ENCODE measurements around the gene SPRY2.

Gene SPRY2

DNA sequence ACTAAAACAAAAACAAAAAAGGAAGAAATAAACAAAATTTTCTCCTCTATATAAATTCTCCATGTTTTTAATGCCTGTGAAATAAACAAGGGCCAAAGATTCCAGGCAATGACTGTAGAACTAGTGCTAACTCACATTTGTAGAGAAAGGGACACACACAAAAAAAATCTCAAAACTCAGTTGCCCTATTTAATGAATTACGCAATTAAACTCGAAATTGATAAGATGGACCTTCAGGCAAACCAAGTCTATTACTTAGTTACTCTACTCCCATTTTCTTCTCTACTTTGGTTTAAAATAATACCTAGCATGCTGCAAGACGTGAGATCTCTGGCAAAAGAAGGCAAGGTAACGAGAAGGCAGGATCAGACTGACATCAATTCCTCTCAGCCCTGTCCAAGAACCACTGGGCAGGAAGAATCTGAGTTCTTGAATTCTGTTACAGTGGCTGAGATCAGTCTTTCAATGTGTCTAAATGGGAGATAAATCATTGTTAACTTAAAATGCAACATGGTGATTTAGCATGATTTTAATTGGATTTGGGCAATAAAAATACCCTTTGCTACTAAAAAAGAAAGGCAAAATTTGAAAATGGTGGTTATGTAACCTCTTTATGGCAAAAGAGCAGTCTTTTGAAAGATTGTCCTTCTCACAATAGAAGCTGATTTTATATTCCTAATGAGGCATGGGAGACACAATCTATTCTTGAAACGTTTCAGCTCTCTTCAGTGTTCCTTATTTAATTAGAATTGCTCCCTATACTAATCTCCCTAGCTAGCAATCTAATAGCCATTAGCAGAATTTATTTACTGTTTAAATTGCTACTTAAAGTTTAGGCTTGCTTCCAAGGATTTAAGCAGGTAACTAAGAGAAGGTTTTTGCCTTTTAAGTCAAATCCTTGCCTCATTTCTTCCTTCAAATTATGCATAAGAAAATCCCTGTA lies 25.9 kb downstream of the SPRY2 start:
- no peaks in the 10 kb centered on the region for H3K9me3 ChIP-seq
- H3K4me1 ChIP-seq: no peaks in the 10 kb centered on the region
- DNase-seq (ENCODE audit: low spot score in 2 of 2): peak in 1 of 2 experiments; percentile 34
- no peaks in the 10 kb centered on the region for H3K36me3 ChIP-seq (replicated peaks)
- no peak overlapping the region for H3K4me3 ChIP-seq
- H3K27me3 ChIP-seq (ENCODE audit: low read depth): peaks cover 4% of the 10 kb centered on the region; the same call in 1 of the 2 replicates
- in situ Hi-C loops (cut with MboI; ENCODE audit: low sequenced_read_pairs): no loop called here

GRCh38 chr13:80313668-80314256 lies 27.2 kb downstream of the SPRY2 start:
- H3K36me3 ChIP-seq (replicated peaks): no peaks in the 10 kb centered on the region
- H3K4me3 ChIP-seq: no peak overlapping the region
- DNase-seq (ENCODE audit: low spot score in 2 of 2): no peak
- H3K27me3 ChIP-seq (ENCODE audit: low read depth): peaks cover 4% of the 10 kb centered on the region; the same call in 1 of the 2 replicates
- in situ Hi-C loops (cut with MboI; ENCODE audit: low sequenced_read_pairs): no loop called here
- no peaks in the 10 kb centered on the region for H3K4me1 ChIP-seq
- H3K9me3 ChIP-seq: no peaks in the 10 kb centered on the region

DNA sequence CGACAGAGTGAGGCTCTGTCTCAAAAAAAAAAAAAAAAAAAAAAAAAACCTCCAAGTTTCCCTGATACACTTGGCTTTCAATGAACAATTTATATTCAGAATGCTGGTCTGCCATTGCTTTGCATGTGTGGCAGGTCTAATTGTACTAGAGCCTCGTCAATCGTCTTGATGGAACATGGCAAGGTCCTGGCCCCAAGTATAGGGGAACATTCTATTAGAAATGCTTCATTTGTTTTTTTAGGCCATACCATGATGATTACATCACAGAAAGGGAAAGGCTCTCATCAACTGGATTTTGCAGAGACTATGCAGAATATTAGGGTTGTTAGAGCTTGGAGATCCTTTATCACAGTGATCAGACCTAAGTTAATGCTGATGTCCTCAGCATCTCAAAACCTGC lies 28.0 kb downstream of the SPRY2 start:
- Histone ChIP-seq H3K4me3 (no peak overlapping the region), H3K4me1 (no peaks in the 10 kb centered on the region), H3K27me3 (ENCODE audit: low read depth) (peaks cover 4% of the 10 kb centered on the region; the same call in 1 of the 2 replicates), H3K9me3 (no peaks in the 10 kb centered on the region), H3K36me3 (replicated peaks) (no peaks in the 10 kb centered on the region)
- DNase-seq (ENCODE audit: low spot score in 2 of 2): no peak
- in situ Hi-C loops (cut with MboI; ENCODE audit: low sequenced_read_pairs): no loop called here

DNA sequence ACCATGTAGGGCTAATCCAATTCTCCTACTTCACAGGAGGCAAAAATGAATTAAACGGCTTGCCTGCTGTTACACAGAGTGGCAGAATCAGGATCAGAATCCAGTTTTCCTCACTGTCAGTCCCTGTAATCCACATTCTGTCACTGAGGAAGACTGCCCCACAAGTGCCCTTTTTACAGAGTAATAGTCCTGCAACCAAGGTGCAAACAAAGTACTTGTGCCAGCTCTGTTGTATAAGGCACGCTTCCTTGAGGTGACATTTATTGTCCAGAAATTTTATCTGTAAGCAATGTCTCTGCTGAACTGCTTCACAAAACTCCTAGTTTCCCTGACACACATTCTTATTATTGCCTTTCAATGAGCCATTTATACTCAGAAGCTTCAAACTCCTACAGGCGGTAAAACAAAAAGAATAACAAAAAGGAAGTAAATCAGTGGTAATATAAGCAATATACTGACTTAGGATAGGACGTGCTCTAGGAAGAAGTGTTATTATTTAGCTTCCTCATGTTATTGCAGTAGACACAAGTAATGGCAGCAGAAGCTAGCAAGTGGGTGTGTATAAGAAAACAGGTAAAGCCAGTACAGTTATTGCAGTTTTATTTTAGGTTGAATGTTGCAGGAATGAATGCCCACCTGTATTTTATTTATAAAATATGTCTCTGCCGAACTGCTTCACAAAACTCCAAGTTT lies 28.8 kb downstream of the SPRY2 start:
- Histone ChIP-seq H3K4me1 (no peaks in the 10 kb centered on the region), H3K36me3 (replicated peaks) (no peaks in the 10 kb centered on the region), H3K4me3 (no peak overlapping the region), H3K9me3 (no peaks in the 10 kb centered on the region), H3K27me3 (ENCODE audit: low read depth) (peaks cover 4% of the 10 kb centered on the region)
- in situ Hi-C loops (cut with MboI; ENCODE audit: low sequenced_read_pairs): no loop called here
- DNase-seq (ENCODE audit: low spot score in 2 of 2): no peak

GRCh38 chr13:80309926-80310325 lies 31.0 kb downstream of the SPRY2 start:
- in situ Hi-C loops (cut with MboI; ENCODE audit: low sequenced_read_pairs): no loop called here
- H3K9me3 ChIP-seq: no peaks in the 10 kb centered on the region
- no peaks in the 10 kb centered on the region for H3K4me1 ChIP-seq
- H3K36me3 ChIP-seq (replicated peaks): no peaks in the 10 kb centered on the region
- DNase-seq (ENCODE audit: low spot score in 2 of 2): no peak
- H3K4me3 ChIP-seq: no peak overlapping the region
- peaks cover 4% of the 10 kb centered on the region for H3K27me3 ChIP-seq (ENCODE audit: low read depth)

GRCh38 chr13:80307401-80307987 lies 33.4 kb downstream of the SPRY2 start:
- no peak for DNase-seq (ENCODE audit: low spot score in 2 of 2)
- in situ Hi-C loops (cut with MboI; ENCODE audit: low sequenced_read_pairs): no loop called here
- no peak overlapping the region for H3K4me3 ChIP-seq
- no peaks in the 10 kb centered on the region for H3K36me3 ChIP-seq (replicated peaks)
- no peaks in the 10 kb centered on the region for H3K9me3 ChIP-seq
- H3K4me1 ChIP-seq: no peaks in the 10 kb centered on the region
- peaks cover 3% of the 10 kb centered on the region for H3K27me3 ChIP-seq (ENCODE audit: low read depth)

- DNase-seq (ENCODE audit: low spot score in 2 of 2): no peak
- Histone ChIP-seq H3K36me3 (replicated peaks) (no peaks in the 10 kb centered on the region), H3K27me3 (ENCODE audit: low read depth) (no peaks in the 10 kb centered on the region; the same call in 1 of the 2 replicates), H3K9me3 (no peaks in the 10 kb centered on the region), H3K4me1 (no peaks in the 10 kb centered on the region), H3K4me3 (no peak overlapping the region)
- in situ Hi-C loops (cut with MboI; ENCODE audit: low sequenced_read_pairs): no loop called here
Measured at GRCh38 chr13:80306337-80306972, 34.5 kb downstream of the SPRY2 start.

DNA sequence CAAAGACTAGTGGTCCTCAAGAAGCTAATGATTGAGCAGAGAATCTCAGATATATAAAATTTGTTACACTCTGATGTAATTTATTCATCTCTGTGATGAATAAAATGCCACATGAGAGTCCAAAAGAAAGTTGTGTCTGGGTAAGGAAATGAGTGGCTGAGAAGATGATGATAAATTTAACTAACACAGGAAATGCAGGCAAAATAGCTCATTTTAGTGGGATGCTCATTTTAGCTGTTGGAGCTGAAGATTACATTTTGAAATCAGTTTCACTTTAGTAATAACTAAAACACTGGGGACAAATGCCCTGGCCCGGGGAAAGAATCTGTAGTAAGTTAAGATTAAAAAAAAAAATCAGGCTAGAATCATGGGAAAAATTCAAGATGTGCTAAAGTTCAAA lies 35.2 kb downstream of the SPRY2 start:
- H3K4me3 ChIP-seq: no peak overlapping the region
- H3K27me3 ChIP-seq (ENCODE audit: low read depth): no peaks in the 10 kb centered on the region; the same call in 1 of the 2 replicates
- in situ Hi-C loops (cut with MboI; ENCODE audit: low sequenced_read_pairs): no loop called here

GRCh38 chr13:80303225-80303811 lies 37.6 kb downstream of the SPRY2 start:
- no peak overlapping the region for H3K4me3 ChIP-seq
- H3K36me3 ChIP-seq (replicated peaks): no peaks in the 10 kb centered on the region
- no peak for DNase-seq (ENCODE audit: low spot score in 2 of 2)
- H3K4me1 ChIP-seq: no peaks in the 10 kb centered on the region
- H3K27me3 ChIP-seq (ENCODE audit: low read depth): no peaks in the 10 kb centered on the region; the same call in 1 of the 2 replicates
- H3K9me3 ChIP-seq: no peaks in the 10 kb centered on the region
- in situ Hi-C loops (cut with MboI; ENCODE audit: low sequenced_read_pairs): no loop called here

More for the DNA sequence above, 35.2 kb downstream of the SPRY2 start:
- Histone ChIP-seq H3K9me3 (no peaks in the 10 kb centered on the region), H3K4me1 (no peaks in the 10 kb centered on the region), H3K36me3 (replicated peaks) (no peaks in the 10 kb centered on the region)
- no peak for DNase-seq (ENCODE audit: low spot score in 2 of 2)

DNA sequence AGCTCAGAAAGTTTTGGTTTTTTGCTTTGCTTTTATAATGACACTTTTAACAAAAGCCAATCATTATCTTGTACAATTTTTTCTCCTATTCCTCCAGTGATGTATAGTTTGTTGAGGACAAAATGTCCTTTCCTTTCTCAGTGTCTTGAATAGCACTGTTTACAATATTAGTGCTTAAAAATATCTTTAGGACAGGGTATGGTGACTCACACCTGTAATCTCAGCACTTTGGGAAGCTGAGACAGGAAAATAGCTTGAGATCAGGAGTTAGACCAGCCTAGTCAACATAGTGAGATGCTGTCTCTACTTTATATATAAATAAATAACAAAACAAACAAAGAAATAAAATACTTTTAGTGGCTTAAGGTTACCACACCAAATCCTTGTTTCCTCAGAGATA lies 41.9 kb downstream of the SPRY2 start:
- Histone ChIP-seq H3K4me3 (no peak overlapping the region), H3K9me3 (no peaks in the 10 kb centered on the region), H3K4me1 (peaks cover 13% of the 10 kb centered on the region), H3K27me3 (ENCODE audit: low read depth) (no peaks in the 10 kb centered on the region), H3K36me3 (replicated peaks) (no peaks in the 10 kb centered on the region)
- DNase-seq (ENCODE audit: low spot score in 2 of 2): no peak
- in situ Hi-C loops (cut with MboI; ENCODE audit: low sequenced_read_pairs): no loop called here

GRCh38 chr13:80297503-80297902 lies 43.4 kb downstream of the SPRY2 start:
- in situ Hi-C loops (cut with MboI; ENCODE audit: low sequenced_read_pairs): no loop called here
- Histone ChIP-seq H3K36me3 (replicated peaks) (no peaks in the 10 kb centered on the region), H3K9me3 (no peaks in the 10 kb centered on the region), H3K4me1 (peaks cover 13% of the 10 kb centered on the region), H3K4me3 (no peak overlapping the region), H3K27me3 (ENCODE audit: low read depth) (no peaks in the 10 kb centered on the region)
- DNase-seq (ENCODE audit: low spot score in 2 of 2): no peak

DNA sequence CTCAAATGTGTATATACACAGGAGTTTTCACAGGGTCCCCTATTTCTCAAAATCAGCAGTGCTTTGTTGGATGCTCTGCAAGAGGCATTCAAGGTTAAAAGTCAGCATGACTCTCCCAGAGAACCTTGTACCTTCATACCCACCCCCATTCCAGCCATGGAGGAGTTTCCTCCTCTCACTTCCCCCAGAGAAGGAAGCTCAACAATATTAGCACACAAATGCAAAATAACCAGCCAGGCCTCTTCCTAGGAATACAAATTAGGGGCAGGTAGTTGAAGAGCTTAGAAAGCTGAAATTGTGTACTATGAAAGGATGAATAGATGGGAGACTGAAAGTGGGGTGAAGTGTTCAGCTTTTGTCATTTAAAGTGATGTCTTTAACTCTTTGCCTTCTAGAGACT lies 43.8 kb downstream of the SPRY2 start:
- Histone ChIP-seq H3K4me3 (no peak overlapping the region), H3K9me3 (no peaks in the 10 kb centered on the region), H3K36me3 (replicated peaks) (no peaks in the 10 kb centered on the region), H3K4me1 (peaks cover 13% of the 10 kb centered on the region), H3K27me3 (ENCODE audit: low read depth) (no peaks in the 10 kb centered on the region)
- peak; percentile 54 to 83 for DNase-seq (ENCODE audit: low spot score in 2 of 2)
- in situ Hi-C loops (cut with MboI; ENCODE audit: low sequenced_read_pairs): no loop called here

- no peaks in the 10 kb centered on the region for H3K27me3 ChIP-seq (ENCODE audit: low read depth)
- no peaks in the 10 kb centered on the region for H3K36me3 ChIP-seq (replicated peaks)
- in situ Hi-C loops (cut with MboI; ENCODE audit: low sequenced_read_pairs): no loop called here
- H3K9me3 ChIP-seq: no peaks in the 10 kb centered on the region
- no peak overlapping the region for H3K4me3 ChIP-seq
- peaks cover 13% of the 10 kb centered on the region for H3K4me1 ChIP-seq
- DNase-seq (ENCODE audit: low spot score in 2 of 2): no peak
Measured at GRCh38 chr13:80296638-80297037, 44.3 kb downstream of the SPRY2 start.

Measured in HAP-1 (cell line).